GM18951 (cell line): Measurements from ENCODE around the gene SLC6A12.
"Not testable (repeated sequence)": the region's sequence is repeated elsewhere in the genome, so short reads cannot be mapped to it uniquely, and the experiment has no call there.

ENCODE experiments used
- POLR2A ChIP-seq: IDR thresholded peaks from 4 replicates; pipeline ENCODE4 v1.6.1; 2011; ENCODE audit warnings: mild to moderate bottlenecking; ENCODE audit not compliant: insufficient read length, insufficient read depth; ENCODE audit errors: extremely low read depth
- in situ Hi-C: fragments of 300-500 bp; cut with MboI; formaldehyde crosslinking; loops from one replicate; pipeline ENCODE4 v1.12.0; 2022; ENCODE audit warnings: low sequenced_read_pairs, mixed read lengths, inconsistent platforms; ENCODE audit not compliant: unreplicated experiment

SLC6A12 gene

GRCh38 chr12:242496-242895 is 28.5 kb upstream of the SLC6A12 start:
- in situ Hi-C loops: no loop called here
- TF ChIP-seq POLR2A: no peak

GRCh38 chr12:241266-241665 is 27.3 kb upstream of the SLC6A12 start:
- TF ChIP-seq POLR2A: no peak
- in situ Hi-C loops: no loop called here

GRCh38 chr12:240566-240965 is 26.6 kb upstream of the SLC6A12 start:
- no peak for TF ChIP-seq POLR2A
- in situ Hi-C loops: no loop called here

- in situ Hi-C loops: no loop called here
- no peak for TF ChIP-seq POLR2A
These were observed 24.9 kb upstream of the SLC6A12 start for GRCh38 chr12:238736-239398.

- TF ChIP-seq POLR2A: no peak
- in situ Hi-C loops: no loop called here
These were observed 24.2 kb upstream of the SLC6A12 start for GRCh38 chr12:238116-238515.

- in situ Hi-C loops: no loop called here
- TF ChIP-seq POLR2A: no peak
These were observed 23.3 kb upstream of the SLC6A12 start for GRCh38 chr12:237026-237815.

- no peak for TF ChIP-seq POLR2A
- in situ Hi-C loops: no loop called here
These were observed 22.5 kb upstream of the SLC6A12 start for GRCh38 chr12:236445-236844.

GRCh38 chr12:235967-236366 is 22.0 kb upstream of the SLC6A12 start:
- in situ Hi-C loops: not testable (repeated sequence)

GRCh38 chr12:234891-235415 is 21.0 kb upstream of the SLC6A12 start:
- in situ Hi-C loops: no loop called here
- no peak for TF ChIP-seq POLR2A

- in situ Hi-C loops: no loop called here
- TF ChIP-seq POLR2A: no peak
These were observed 20.1 kb upstream of the SLC6A12 start for GRCh38 chr12:234019-234418.

- TF ChIP-seq POLR2A: no peak
- in situ Hi-C loops: no loop called here
These were observed 19.6 kb upstream of the SLC6A12 start for GRCh38 chr12:233615-233968.

- no peak for TF ChIP-seq POLR2A
- in situ Hi-C loops: no loop called here
These were observed 19.0 kb upstream of the SLC6A12 start for GRCh38 chr12:232731-233614.

- in situ Hi-C loops: no loop called here
- TF ChIP-seq POLR2A: no peak
These were observed 17.1 kb upstream of the SLC6A12 start for GRCh38 chr12:230925-231671.
